Mucosa of rectum (tissue), 2 donors: Measurements from ENCODE around the gene AKAP17A.
"Not testable (repeated sequence)": the region's sequence is repeated elsewhere in the genome, so short reads cannot be mapped to it uniquely, and the experiment has no call there.

Experiments
- H3K27ac ChIP-seq, 2 donors: one replicate each; pipeline ENCODE4 v1.7.0; 2013; ENCODE audit warnings: inconsistent platforms in 2 of 2, low read depth in 2 of 2, low read length in 2 of 2
- H3K27me3 ChIP-seq, 2 donors: one replicate each; pipeline ENCODE4 v1.7.0; 2013; ENCODE audit warnings: low read length in 2 of 2; ENCODE audit not compliant: control insufficient read depth in 2 of 2, insufficient read depth in 2 of 2
- H3K36me3 ChIP-seq, 2 donors: one replicate each; pipeline ENCODE4 v1.7.0; 2013; ENCODE audit warnings: low read length in 2 of 2; ENCODE audit not compliant: control insufficient read depth in 2 of 2, insufficient read depth in 2 of 2
- H3K4me1 ChIP-seq, 2 donors: one replicate each; pipeline ENCODE4 v1.7.0; 2013; ENCODE audit warnings: low read length in 2 of 2, mild to moderate bottlenecking in 1 of 2; ENCODE audit not compliant: control insufficient read depth in 2 of 2, insufficient read depth in 2 of 2
- H3K4me3 ChIP-seq, 2 donors: one replicate each; pipeline ENCODE4 v1.7.0; 2013; ENCODE audit warnings: low read length in 2 of 2
- H3K9ac ChIP-seq, 2 donors: one replicate each; pipeline ENCODE4 v1.7.0; 2013; ENCODE audit warnings: low read length in 2 of 2, low read depth in 1 of 2, mild to moderate bottlenecking in 1 of 2
- H3K9me3 ChIP-seq, 2 donors: one replicate each; pipeline ENCODE4 v1.7.0; 2013; ENCODE audit warnings: low read length in 2 of 2; ENCODE audit not compliant: control insufficient read depth in 2 of 2
- donor health status: healthy.
- donor health status: Normal muscosa, but diverticular disease.

Gene AKAP17A

GRCh38 chrX:1591102-1591862, at the start of gene AKAP17A:
TSS of gene AKAP17A (plus strand) at chrX:1591604. CDS start at chrX:1593463, 1,859 bp downstream.
- peak within 1 kb of the TSS; percentile 49 to 68 for H3K27ac ChIP-seq
- no peaks in the 10 kb centered on the region for H3K27me3 ChIP-seq
- peaks cover 7 to 15% of the 10 kb centered on the region in 2 donors for H3K4me1 ChIP-seq

GRCh38 chrX:1542994-1543725, 48.2 kb upstream of the AKAP17A start:
- H3K4me3 ChIP-seq: no peak overlapping the region
- H3K36me3 ChIP-seq: no peaks in the 10 kb centered on the region
- no peak overlapping the region for H3K27ac ChIP-seq
- H3K4me1 ChIP-seq: no peaks in the 10 kb centered on the region
- no peak overlapping the region for H3K9ac ChIP-seq
- no peaks in the 10 kb centered on the region for H3K9me3 ChIP-seq
- no peaks in the 10 kb centered on the region for H3K27me3 ChIP-seq

More at GRCh38 chrX:1591102-1591862, at the start of gene AKAP17A:
- peaks cover 25 to 27% of the 10 kb centered on the region in 2 donors for H3K36me3 ChIP-seq
- peak within 1 kb of the TSS; percentile 84 to 87 for H3K4me3 ChIP-seq
- peak within 1 kb of the TSS; percentile 78 to 86 for H3K9ac ChIP-seq
- no peaks in the 10 kb centered on the region for H3K9me3 ChIP-seq

- Histone ChIP-seq H3K4me1 (no peaks in the 10 kb centered on the region), H3K27me3 (no peaks in the 10 kb centered on the region), H3K27ac (no peak overlapping the region)
These were observed 45.5 kb upstream of the AKAP17A start for GRCh38 chrX:1545776-1546408.

GRCh38 chrX:1546691-1547251, 44.6 kb upstream of the AKAP17A start:
- Histone ChIP-seq H3K9ac (no peak overlapping the region), H3K4me1 (no peaks in the 10 kb centered on the region), H3K4me3 (no peak overlapping the region), H3K36me3 (no peaks in the 10 kb centered on the region), H3K9me3 (no peaks in the 10 kb centered on the region), H3K27ac (no peak overlapping the region), H3K27me3 (no peaks in the 10 kb centered on the region)

More at GRCh38 chrX:1545776-1546408, 45.5 kb upstream of the AKAP17A start:
- H3K4me3 ChIP-seq: no peak overlapping the region
- H3K9ac ChIP-seq: no peak overlapping the region
- H3K9me3 ChIP-seq: no peaks in the 10 kb centered on the region
- no peaks in the 10 kb centered on the region for H3K36me3 ChIP-seq

GRCh38 chrX:1551959-1552546, 39.4 kb upstream of the AKAP17A start:
- H3K27ac ChIP-seq: no peak overlapping the region
- no peaks in the 10 kb centered on the region for H3K4me1 ChIP-seq
- no peak overlapping the region for H3K9ac ChIP-seq
- no peak overlapping the region for H3K4me3 ChIP-seq
- H3K27me3 ChIP-seq: no peaks in the 10 kb centered on the region
- H3K9me3 ChIP-seq: peaks cover 0 to 4% of the 10 kb centered on the region in 2 donors
- H3K36me3 ChIP-seq: no peaks in the 10 kb centered on the region

GRCh38 chrX:1554469-1555210, 36.8 kb upstream of the AKAP17A start:
- no peak overlapping the region for H3K27ac ChIP-seq

GRCh38 chrX:1555370-1555769, 36.0 kb upstream of the AKAP17A start:
- H3K27ac ChIP-seq: no peak overlapping the region

More at GRCh38 chrX:1554469-1555210, 36.8 kb upstream of the AKAP17A start:
- H3K27me3 ChIP-seq: no peaks in the 10 kb centered on the region
- H3K4me3 ChIP-seq: no peak overlapping the region
- H3K4me1 ChIP-seq: no peaks in the 10 kb centered on the region
- H3K36me3 ChIP-seq: no peaks in the 10 kb centered on the region
- no peak overlapping the region for H3K9ac ChIP-seq
- H3K9me3 ChIP-seq: peaks cover 0 to 4% of the 10 kb centered on the region in 2 donors

GRCh38 chrX:1557442-1557841, 34.0 kb upstream of the AKAP17A start:
- H3K27me3 ChIP-seq, H3K4me3 ChIP-seq, H3K36me3 ChIP-seq, H3K9me3 ChIP-seq, H3K9ac ChIP-seq, H3K4me1 ChIP-seq, H3K27ac ChIP-seq: not testable (repeated sequence)

More at GRCh38 chrX:1555370-1555769, 36.0 kb upstream of the AKAP17A start:
- Histone ChIP-seq H3K4me3 (no peak overlapping the region), H3K4me1 (no peaks in the 10 kb centered on the region), H3K9me3 (peaks cover 0 to 4% of the 10 kb centered on the region in 2 donors), H3K27me3 (no peaks in the 10 kb centered on the region), H3K9ac (no peak overlapping the region), H3K36me3 (no peaks in the 10 kb centered on the region)

- no peak overlapping the region for H3K27ac ChIP-seq
- H3K36me3 ChIP-seq: no peaks in the 10 kb centered on the region
- no peaks in the 10 kb centered on the region for H3K9me3 ChIP-seq
- no peaks in the 10 kb centered on the region for H3K27me3 ChIP-seq
- no peak overlapping the region for H3K4me3 ChIP-seq
- H3K4me1 ChIP-seq: no peaks in the 10 kb centered on the region
- no peak overlapping the region for H3K9ac ChIP-seq
These were observed 32.5 kb upstream of the AKAP17A start for GRCh38 chrX:1558761-1559468.
